DMS153 (cell line): ENCODE measurements around the gene AMHR2.

ENCODE experiments used
- DNase-seq: peaks from one replicate; lab custom pipeline; 2025; lab: John Stamatoyannopoulos, UW

AMHR2 gene

GRCh38 chr12:53453953-53454640 is 30.4 kb downstream of the AMHR2 start:
- no peak for DNase-seq

DNA sequence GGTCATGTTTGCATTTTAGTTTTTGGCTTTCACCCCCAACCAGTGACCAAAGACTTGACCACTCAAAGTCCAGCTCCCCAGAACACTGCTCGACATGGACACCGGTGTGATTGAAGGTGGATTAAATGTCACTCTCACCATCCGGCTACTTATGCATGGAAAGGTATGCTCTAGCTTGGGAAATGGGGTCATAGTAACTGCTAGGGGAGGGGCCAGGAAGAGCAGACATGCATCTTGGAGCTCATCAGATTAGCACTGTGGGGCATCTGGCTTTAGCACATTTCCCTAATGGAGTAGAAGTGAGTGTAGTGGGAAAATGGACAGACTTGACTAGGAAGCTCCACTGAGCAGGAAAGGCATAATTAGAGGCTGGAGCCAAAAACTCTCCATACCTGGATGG is 31.1 kb downstream of the AMHR2 start:
- no peak for DNase-seq

DNA sequence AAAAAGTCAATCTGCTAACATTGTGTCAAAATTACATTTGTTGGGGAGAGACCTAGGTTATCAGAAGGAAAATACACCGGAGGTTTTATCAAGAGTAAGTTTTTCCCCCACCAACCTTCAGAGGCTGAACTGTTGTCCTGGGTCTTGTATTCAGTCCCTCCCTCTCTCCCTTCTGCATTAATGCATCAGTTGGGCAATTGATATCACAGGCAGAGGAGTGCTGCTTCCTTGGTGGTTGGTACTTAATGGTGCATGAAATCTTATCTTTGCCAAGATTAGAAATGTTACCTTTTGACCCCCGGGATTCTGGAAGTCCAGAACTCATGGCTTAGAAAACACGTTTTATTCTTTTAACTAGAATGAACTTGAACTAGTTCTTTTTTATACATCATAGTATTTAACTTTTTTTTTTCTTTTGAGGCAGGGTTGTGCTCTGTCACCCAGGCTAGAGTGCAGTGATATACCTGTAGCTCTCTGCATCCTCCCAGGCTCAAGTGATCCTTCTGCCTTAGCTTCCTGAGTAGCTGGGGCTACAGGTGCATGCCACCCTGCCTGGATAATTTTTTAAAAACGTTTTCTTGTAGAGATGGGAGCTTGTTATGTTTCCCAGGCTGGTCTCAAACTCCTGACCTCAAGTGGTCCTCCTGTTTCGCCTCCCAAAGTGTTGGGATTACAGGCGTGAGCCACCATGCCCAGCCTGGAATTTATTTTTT is 33.2 kb downstream of the AMHR2 start:
- DNase-seq: no peak

DNA sequence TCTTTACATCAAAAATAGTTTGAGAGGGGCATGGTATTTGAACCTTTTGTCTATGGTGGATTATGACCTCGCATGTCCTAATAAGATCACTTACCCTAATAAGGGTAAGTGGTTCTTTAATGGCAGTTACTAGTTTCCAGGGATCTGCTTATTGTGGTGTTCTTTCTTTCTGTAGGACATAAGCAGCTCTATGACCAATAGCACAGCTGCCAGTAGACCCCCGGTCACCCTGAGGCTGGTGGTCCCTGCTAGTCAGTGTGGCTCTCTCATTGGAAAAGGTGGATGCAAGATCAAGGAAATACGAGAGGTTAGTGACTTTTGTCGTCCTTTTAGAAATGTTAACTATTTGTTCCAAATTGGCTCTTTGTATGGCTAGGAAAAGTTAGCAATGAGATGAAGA is 35.4 kb downstream of the AMHR2 start:
- DNase-seq: no peak

GRCh38 chr12:53461059-53461458 is 37.4 kb downstream of the AMHR2 start:
- no peak for DNase-seq

DNA sequence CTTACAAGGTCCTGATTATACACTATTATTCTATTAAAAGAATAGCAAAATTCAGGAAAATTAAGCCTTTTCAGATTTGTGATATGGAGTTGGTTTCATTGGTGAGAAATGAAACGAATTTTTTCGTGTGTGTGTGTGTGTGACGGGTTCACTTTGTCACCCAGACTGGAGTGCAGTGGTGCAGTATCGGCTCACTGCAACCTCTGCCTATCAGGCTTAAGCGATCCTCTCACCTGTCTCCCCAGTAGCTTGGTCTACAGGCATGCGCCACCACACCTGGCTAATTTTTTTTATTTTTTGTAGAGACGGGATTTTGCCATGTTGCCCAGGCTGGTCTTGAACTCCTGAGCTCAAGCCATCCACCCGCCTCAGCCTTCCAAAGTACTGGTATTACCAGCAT is 37.9 kb downstream of the AMHR2 start:
- no peak for DNase-seq

- no peak for DNase-seq
Measured at GRCh38 chr12:53462935-53463334, 39.3 kb downstream of the AMHR2 start.

- no peak for DNase-seq
Measured at GRCh38 chr12:53463802-53464560, 40.3 kb downstream of the AMHR2 start.

- DNase-seq: no peak
Measured at GRCh38 chr12:53464685-53465418, 41.2 kb downstream of the AMHR2 start.

- DNase-seq: no peak
Measured at GRCh38 chr12:53465679-53466078, 42.0 kb downstream of the AMHR2 start.

DNA sequence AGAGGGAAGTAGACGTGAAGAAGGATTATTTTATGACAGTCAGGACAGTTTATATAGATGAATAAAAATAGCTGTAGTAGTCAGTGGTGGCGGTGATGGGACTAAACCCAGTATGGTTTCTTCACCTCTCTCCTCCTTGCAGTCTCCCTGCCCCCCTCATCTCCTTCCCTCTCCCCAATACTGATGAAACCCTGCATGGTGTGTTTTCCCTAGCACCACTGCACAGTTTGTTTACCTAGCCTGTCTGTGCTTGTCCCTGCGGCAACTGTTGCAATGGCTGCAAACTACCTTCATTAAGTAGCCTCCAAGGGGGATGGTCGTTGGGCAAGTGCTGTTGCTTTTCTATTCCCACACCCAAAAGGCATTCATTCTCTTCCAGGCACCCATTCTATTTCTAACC is 43.0 kb downstream of the AMHR2 start:
- no peak for DNase-seq

GRCh38 chr12:53467082-53467481 is 43.4 kb downstream of the AMHR2 start:
- DNase-seq: no peak

GRCh38 chr12:53467880-53468279 is 44.2 kb downstream of the AMHR2 start:
- DNase-seq: no peak

DNA sequence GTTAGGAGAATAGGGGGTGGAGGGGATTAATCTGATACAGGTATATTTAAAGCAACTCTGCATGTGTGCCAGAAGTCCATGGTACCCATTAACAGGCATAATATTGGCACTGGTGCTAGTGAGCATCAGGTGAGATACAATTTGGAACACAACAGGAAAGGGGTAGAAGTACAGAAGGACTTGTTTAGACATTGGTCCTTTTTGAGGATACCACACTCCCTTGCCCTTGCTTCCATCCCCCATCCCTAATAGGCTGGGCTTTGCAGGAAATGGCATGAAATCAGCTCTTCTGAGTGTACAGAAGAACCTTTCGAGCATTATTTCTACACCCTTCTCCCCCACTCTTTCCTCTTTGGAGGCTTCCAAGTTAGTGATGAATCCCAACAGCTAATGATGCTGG is 44.6 kb downstream of the AMHR2 start:
- DNase-seq: no peak

- no peak for DNase-seq
Measured at GRCh38 chr12:53472056-53472582, 48.5 kb downstream of the AMHR2 start.

DNA sequence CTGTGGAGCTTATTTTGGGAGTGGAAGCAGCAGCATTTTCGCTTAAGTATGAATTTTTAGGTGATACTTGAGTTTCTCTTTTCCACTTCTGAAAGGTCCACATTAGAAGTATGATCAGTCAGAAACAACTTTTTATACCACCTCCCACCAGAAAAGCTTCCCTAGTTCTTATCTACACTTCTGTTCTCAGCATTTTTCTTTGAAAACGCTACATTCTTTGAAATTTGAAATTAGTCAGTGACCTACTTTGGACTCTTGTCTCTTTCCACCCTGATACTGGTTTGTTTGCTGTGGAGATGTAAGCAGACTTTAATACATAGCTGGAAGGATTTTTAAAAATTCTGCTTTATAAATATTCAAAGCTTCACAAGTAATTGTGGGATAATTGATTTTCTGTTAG is 50.4 kb downstream of the AMHR2 start:
- DNase-seq: no peak

DNA sequence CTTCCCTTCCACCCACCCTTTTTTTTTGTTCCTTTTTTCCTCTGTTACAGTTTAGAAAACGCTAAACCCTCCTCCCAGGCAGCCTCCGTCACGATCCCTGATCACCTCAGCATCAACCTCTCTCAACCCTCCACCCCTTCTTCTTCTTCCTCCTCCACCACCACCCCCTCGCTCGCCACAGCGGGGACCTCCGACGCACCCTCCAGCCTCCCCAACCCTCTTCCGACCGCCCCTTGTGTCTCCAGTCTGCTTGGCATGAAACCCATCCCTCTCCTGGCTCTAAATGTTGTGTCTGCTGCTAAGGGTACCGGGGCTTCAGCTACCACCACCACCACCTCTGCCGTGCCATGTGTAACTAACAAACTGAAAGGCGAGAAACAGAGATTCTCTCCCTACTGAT is 51.2 kb downstream of the AMHR2 start:
- DNase-seq: no peak

DNA sequence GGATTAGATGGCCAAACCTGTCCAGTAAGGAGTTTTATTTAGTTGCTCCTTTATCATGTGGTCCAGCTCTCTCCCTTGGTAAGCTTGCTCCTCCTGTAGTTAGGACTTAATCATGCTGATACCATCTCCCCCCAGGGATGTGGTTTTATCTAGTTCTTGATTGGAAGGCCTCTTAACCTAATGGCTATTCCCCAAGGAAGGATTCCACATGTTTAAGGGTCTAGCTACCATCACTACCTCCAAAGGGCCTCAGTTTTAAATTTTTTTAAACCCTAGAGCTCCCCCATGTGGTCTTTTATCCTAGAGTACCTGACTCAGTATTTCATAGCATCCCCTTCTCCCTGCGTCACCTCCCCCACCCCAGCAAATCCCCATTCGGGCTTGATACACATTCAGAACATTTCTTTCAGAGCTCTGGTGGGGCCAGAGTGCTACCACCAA is 53.1 kb downstream of the AMHR2 start:
- no peak for DNase-seq

- DNase-seq: no peak
Measured at GRCh38 chr12:53478865-53479264, 55.2 kb downstream of the AMHR2 start.

GRCh38 chr12:53479331-53479730 is 55.7 kb downstream of the AMHR2 start:
- DNase-seq: no peak

- no peak for DNase-seq
Measured at GRCh38 chr12:53480491-53481442, 57.1 kb downstream of the AMHR2 start.
